Prostate gland (tissue), 2 donors: ENCODE results near the gene STXBP4. TPM values are rescaled to one million over a fixed set of nuclear protein-coding genes. Genes with fewer than 3 reads are reported as not detected.

Experiments used
- DNase-seq: peaks from one replicate; pipeline ENCODE4 v3.0.0-alpha.2; 2019; ENCODE audit warnings: low spot score
- H3K27ac ChIP-seq, 2 donors: fragments of 200-600 bp; sonication (generic); 2 replicates each; pipeline ENCODE4 v1.5.1; 2017 to 2019
- H3K27me3 ChIP-seq: fragments of 200-600 bp; sonication (generic); replicated peaks from 2 replicates; pipeline ENCODE4 v1.5.1; 2019; ENCODE audit not compliant: insufficient read depth
- H3K36me3 ChIP-seq, 2 donors: fragments of 200-600 bp; sonication (generic); 1 replicate in 1 of 2; 2 replicates in 1 of 2; pipeline versions ENCODE4 v1.5.1 to v1.8.1; 2017 to 2019
- H3K4me1 ChIP-seq: fragments of 200-600 bp; sonication (generic); replicated peaks from 2 replicates; pipeline ENCODE4 v1.5.1; 2019
- H3K4me3 ChIP-seq, 2 donors: fragments of 200-600 bp; sonication (generic); 2 replicates each; pipeline ENCODE4 v1.5.1; 2017 to 2019
- H3K9me3 ChIP-seq: fragments of 200-600 bp; sonication (generic); 2 replicates; pipeline ENCODE4 v1.5.1; 2017
- POLR2A ChIP-seq: fragments of 450-650 bp; IDR thresholded peaks from one replicate; pipeline ENCODE4 v1.6.1; 2016; ENCODE audit warnings: antibody characterized with exemption, mild to moderate bottlenecking
- POLR2AphosphoS5 ChIP-seq: sonication (generic); formaldehyde crosslinking; IDR thresholded peaks from one replicate; pipeline ENCODE4 v1.6.1; 2017; ENCODE audit warnings: antibody characterized with exemption
- WGBS: methylation state at CpG from one replicate; pipeline ENCODE4 v1.1.5; 2018; 5-methylcytosine and 5-hydroxymethylcytosine counted together
- intact Hi-C: fragments of 100-400 bp; cut with DNase I; formaldehyde crosslinking; loops from one replicate; pipeline ENCODE4 v1.14.2; 2022
- total RNA-seq, 2 donors: library from RNA; depleted of rRNA; stranded (reverse); fragments of >200 nt; gene quantifications; one replicate each; pipeline ENCODE4 v1.1.0, GENCODE V29; 2016
- TF ChIP-seq, protein P1 (sequence below), 4 experiments: fragments of 200-600 bp in 2 of 4; fragments of 450-650 bp in 2 of 4; sonication (generic) in 2 of 4; IDR thresholded peaks; 1 replicate in 3 of 4; 2 replicates in 1 of 4; pipeline ENCODE4 v1.5.1; 2016 to 2019; ENCODE audit warnings: antibody characterized with exemption in 4 of 4, mild to moderate bottlenecking in 2 of 4, moderate library complexity in 2 of 4

STXBP4 gene
- total RNA-seq, 2 donors from 2014 or later, result 7.2 to 29.0 TPM

DNA sequence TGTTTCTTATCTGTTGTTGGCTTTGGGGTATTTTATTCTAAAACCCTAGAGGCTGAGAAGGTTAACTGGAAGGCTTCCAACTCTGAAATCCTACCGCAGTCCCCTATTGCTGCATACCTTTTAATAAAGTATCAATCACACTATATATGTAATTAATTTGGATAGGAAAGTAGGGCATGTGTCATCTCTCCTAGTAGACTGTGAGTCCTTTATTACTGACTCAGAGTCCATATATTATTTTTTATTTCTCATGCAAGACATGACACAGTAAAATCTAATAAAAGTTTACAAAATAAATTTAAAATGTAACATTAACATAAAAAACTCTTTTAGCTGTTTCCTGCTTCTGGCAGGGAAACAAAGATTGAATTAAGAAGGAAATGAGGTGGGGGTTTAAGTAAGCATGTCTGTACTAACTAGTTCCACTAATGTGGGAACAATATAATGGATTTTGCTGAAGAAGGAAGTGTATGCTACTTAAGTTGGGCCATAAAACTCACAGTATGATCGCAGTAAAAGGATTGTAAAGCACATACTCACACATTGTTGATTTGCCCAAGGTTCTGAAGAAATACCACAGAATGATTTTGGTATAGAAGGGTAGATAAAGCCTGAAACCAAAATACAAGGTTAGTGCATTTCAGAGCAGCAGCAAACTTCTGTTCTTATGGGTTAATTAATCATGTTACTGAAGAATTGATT, 198.6 kb downstream of the STXBP4 start:
- no peak for DNase-seq
- intact Hi-C loops, result loop anchor here (10.0 kb wide), 1 partner anchor 48 kb away; no protein-coding TSS in a partner anchor
- 34% methylated on average over 2 of the region's 2 CpGs for WGBS
- Histone ChIP-seq H3K36me3 (no peaks in the 10 kb centered on the region), H3K9me3 (no peaks in the 10 kb centered on the region), H3K4me3 (no peak overlapping the region), H3K27me3 (no peaks in the 10 kb centered on the region), H3K27ac (no peak overlapping the region), H3K4me1 (no peaks in the 10 kb centered on the region)
- TF ChIP-seq POLR2AphosphoS5 (no peak), POLR2A (no peak)
- TF ChIP-seq, protein P1, sequence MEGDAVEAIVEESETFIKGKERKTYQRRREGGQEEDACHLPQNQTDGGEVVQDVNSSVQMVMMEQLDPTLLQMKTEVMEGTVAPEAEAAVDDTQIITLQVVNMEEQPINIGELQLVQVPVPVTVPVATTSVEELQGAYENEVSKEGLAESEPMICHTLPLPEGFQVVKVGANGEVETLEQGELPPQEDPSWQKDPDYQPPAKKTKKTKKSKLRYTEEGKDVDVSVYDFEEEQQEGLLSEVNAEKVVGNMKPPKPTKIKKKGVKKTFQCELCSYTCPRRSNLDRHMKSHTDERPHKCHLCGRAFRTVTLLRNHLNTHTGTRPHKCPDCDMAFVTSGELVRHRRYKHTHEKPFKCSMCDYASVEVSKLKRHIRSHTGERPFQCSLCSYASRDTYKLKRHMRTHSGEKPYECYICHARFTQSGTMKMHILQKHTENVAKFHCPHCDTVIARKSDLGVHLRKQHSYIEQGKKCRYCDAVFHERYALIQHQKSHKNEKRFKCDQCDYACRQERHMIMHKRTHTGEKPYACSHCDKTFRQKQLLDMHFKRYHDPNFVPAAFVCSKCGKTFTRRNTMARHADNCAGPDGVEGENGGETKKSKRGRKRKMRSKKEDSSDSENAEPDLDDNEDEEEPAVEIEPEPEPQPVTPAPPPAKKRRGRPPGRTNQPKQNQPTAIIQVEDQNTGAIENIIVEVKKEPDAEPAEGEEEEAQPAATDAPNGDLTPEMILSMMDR (IDR thresholded peaks at IDR 0.05), result no peak

DNA sequence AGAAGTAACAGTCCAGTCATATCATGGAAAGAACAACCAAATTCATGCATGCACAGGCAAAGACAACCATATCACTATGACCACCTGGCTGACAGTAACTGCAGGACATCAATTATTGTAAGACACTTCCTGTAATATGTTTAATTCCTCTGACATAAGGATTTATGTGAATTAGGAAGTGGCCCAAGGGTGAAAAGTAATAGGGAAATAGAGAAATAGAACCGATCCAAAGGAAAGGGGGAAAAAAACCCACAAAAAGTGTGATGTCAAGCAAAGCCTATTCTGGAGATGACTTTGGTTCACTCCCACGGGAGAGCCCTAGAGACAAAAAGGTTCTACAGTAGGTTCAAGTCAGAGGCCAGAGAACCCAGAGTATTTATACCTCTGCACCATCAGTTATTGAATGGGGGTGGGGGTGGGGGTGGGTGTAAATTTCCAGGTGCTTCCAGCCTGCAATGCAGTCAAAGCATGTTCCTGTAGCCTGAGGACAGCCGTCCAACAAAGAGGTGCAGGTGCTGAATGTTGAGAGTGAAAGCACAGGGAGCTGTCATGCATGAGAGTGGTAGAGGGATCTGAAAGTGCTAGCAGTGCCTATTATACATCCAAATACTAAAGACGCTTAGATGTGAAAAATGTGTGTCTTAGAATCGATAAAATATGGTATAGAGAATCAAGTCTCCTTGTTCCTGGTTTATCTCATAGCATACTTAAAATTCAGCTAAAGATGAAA, 200.6 kb downstream of the STXBP4 start:
- DNase-seq, result no peak
- 70% methylated on average over 5 of the region's 5 CpGs for WGBS
- Histone ChIP-seq H3K9me3 (no peaks in the 10 kb centered on the region), H3K36me3 (no peaks in the 10 kb centered on the region), H3K27me3 (no peaks in the 10 kb centered on the region), H3K27ac (no peak overlapping the region), H3K4me3 (no peak overlapping the region), H3K4me1 (no peaks in the 10 kb centered on the region)
- intact Hi-C loops, result loop anchor here (10.0 kb wide), 1 partner anchor 46 kb away; no protein-coding TSS in a partner anchor
- TF ChIP-seq POLR2AphosphoS5 (no peak), POLR2A (no peak)
- TF ChIP-seq, protein P1 (IDR thresholded peaks at IDR 0.05), result no peak

DNA sequence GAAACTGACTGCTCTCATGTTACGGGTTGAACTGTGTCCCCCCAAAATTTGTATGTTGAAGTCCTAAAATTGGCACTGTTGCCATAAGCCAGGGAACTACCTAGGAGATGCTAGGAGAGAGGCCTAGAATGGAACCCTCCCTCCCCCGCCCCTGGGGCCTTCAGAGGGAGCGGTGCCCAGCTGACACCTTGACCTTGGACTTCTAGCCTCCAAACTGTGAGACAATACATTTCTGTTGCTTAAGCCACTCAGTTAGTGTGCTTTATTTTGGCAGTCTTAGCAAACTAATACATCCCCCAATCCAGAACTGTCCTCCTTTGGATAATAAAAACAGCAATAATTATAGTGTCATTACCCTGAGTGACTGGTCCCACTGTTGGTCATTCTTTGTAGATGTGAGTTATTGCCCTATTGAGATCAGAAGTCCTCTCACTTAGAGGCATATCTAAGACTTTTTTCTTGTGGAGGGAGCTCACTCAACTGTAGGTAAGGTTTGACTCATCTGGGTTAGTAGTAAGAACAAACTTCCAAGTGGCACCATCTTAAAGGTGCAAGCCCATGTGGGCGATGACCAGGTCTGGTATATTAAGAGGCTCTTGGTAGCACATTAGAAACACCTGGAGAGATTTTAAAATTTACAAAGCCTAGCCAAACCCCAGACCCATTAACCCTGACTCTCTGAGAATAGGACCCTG, 203.2 kb downstream of the STXBP4 start:
- TF ChIP-seq, protein P1 (IDR thresholded peaks at IDR 0.05), result no peak
- TF ChIP-seq POLR2A, result no peak
- no peak for TF ChIP-seq POLR2AphosphoS5
- whole genome bisulfite sequencing, result 97% methylated on average over 4 of the region's 4 CpGs
- no peaks in the 10 kb centered on the region for H3K36me3 ChIP-seq
- no peak overlapping the region for H3K4me3 ChIP-seq
- H3K9me3 ChIP-seq, result no peaks in the 10 kb centered on the region
- DNase-seq, result no peak
- intact Hi-C loops, result no loop called here
- H3K27ac ChIP-seq, result no peak overlapping the region
- H3K27me3 ChIP-seq, result no peaks in the 10 kb centered on the region
- H3K4me1 ChIP-seq, result no peaks in the 10 kb centered on the region

DNA sequence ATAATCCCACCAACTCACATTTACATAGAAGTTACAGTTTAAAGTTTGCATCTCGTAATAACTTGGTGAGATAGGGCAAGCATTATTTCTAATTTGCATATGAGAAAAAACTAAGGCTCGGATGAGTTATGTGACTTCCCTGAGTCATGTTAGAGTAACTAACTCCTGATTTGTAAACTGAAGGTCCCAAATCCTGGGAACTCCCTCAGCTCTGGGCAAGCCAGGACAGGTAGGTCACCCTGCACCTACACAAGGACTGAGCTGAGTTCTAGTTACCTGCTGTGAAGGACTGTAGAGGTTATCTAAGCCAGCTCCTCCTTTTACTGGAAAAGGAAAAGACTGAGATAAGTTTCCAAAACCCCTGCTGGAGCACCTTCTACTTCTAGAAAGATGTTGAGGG, 204.0 kb downstream of the STXBP4 start:
- Histone ChIP-seq H3K36me3 (no peaks in the 10 kb centered on the region), H3K27ac (no peak overlapping the region), H3K9me3 (no peaks in the 10 kb centered on the region), H3K4me1 (no peaks in the 10 kb centered on the region), H3K4me3 (no peak overlapping the region), H3K27me3 (no peaks in the 10 kb centered on the region)
- DNase-seq, result no peak
- no peak for TF ChIP-seq POLR2AphosphoS5
- TF ChIP-seq POLR2A, result no peak
- TF ChIP-seq, protein P1 (IDR thresholded peaks at IDR 0.05), result no peak
- intact Hi-C loops, result no loop called here
- 72% methylated on average over 2 of the region's 2 CpGs for WGBS
